NT2/D1 (cell line): ENCODE measurements around the gene NAT14.

Source experiments
- YY1 ChIP-seq: IDR thresholded peaks from 2 replicates; pipeline ENCODE4 v1.6.1; 2011; ENCODE audit not compliant: insufficient read length, insufficient read depth
- ZNF274 ChIP-seq: IDR thresholded peaks from 2 replicates; pipeline ENCODE4 v1.6.1; 2011; ENCODE audit warnings: mild to moderate bottlenecking, low read depth, low read length

GRCh38 chr19:55471266-55471665 is 13.7 kb upstream of the NAT14 start:
- TF ChIP-seq YY1: no peak
- TF ChIP-seq ZNF274: no peak
